ENCODE data around the gene SLX4IP.

SLX4IP gene

DNA sequence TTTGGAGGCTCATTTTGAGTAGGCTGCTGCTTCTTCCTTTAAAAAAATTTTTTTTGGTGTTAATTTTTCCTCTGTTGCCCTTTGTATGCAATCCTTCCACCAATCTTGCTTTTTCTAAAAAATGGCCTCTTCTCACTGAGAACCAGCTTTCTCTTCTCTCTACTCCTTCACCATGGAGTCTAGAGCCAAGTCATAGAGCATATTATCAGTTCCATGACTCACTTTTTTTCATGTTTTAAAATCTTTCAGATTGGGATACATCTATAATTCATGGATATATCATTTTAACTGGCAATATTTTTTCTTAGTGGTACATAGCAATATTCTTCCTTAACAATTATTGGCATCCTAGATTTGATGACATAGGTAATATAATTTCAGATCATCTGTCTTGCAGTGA lies 62.7 kb downstream of the SLX4IP start:
- DNase-seq: no peak

DNA sequence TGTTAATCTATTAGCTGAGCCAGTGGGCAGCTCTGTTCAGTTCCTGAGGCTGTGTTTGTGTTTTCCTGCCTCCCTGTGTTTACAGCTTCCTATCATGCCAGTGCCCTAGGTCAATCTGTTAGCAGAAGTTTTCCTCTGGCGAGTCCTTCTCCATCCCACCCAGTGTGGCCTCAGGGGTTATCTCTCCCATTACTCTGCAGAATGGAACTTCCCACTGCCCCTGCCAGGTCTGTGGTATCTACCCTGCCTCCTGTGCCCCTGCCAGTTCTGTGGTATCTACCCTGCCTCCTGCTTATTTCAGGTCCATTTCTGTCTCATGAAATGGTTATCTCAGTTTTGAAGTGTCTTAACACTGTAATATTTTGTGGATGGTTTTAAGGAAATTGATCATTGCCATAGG lies 63.1 kb downstream of the SLX4IP start:
- DNase-seq: no peak

DNA sequence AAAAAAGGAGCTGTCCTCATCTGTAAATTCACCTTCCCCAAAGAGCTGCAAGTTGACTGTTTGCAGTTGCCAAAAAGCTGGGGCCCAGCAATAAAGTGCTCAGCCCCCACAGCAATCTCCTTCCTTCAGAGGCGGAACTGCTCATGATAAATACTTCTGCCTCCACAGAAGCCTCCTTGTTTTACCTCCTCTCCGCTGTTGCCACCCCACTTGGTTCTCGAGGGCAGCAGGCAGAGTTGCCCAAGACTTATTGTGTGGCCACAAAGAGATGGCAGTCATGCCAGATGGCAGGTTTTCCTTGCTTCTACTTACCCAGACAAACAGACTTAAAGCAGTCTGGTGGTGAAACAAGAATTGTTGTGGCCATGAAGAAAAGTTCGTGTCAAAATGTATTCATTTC lies 66.3 kb downstream of the SLX4IP start:
- peak; percentile 53 to 76 for DNase-seq

DNA sequence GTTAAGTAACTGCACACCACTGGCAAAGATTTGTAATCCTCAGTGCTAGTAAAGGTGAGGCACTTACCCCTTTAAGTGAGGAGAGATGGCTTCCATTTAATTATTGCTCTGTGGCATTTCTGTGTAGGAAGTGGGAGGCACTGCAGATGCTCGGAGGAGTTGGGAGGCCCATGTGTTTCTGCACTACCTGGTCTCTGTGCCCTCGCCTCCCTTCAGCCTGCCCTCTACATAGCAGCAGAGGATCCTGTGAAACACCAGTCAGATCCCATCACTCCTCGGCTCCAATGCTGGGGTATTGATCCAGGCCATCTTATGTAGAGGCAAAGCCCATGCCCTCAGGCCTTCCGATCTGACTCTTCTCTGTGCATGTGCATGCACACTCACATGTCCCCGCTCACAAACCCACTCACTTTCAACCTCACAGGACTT lies 67.0 kb downstream of the SLX4IP start:
- DNase-seq: no peak

DNA sequence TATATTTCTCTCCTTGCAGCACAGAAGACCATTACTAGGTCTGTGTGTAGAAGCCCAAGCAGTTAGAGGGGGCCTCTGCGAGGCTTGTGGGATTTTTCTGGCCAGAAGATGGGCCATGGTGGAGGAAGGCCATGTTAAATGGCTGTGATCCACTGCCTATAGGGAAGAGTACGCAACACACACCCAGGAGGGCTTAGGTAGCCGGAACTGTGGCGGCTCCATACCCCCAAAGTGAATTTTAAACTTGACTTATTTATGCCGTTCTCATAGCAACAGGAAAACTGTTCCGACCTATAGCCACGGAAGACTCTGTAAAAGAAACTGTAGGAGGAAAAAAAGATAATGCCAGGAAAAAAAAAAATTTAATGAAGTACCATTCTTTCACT lies 69.5 kb downstream of the SLX4IP start:
- DNase-seq: no peak

DNA sequence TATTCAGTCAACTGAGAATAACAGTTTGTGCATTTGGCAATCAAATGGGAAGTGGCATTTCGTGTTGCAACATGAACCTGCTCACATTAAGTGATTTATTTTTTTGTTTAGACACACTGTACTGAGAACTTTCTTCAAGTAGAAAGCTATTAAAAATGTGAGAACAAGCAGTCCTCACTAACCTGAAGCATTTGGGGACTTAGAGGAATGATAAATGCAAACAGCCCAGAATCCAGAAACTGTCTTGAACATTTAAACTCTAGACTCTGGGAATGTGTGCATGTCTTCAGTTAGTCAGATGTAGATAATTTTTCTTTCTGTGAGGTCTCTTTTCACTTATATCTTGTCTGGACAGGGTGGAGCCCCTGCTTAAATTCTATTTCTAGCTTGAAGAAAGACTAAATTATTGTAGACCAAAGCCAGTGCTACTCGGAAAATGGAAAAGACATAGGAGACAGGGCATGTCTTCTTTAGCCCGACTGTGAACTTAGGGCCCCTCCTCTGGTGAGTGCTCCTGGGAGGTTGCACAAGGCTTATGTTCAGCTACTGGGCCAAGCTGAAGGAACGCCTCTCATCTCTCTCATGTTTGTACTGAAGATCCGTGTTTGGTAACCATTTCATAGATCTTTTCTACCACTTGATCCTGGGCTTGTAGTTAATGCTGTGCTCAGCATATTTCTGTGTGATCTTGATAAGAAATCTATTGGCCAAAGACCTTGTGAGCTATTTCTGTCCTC lies 70.1 kb downstream of the SLX4IP start:
- peak; percentile 76 to 80 for DNase-seq

DNA sequence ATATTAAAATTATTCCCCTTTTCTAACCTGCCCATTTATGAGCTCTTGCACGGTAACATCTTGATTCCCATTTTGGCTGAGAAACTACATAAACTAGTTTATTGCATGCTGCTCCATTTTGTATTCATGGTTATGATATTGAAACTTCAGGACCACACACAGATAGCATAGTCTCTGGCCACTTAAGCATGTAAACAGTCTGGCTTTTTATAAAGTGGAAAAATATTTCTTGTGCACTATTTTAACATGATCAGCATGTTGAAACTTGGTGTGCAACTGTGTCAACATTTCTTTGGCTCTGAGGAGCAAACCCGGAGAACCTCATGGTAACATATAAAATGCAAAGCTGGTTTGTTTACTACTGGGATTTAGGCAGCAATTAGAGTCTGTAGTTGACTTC lies 70.7 kb downstream of the SLX4IP start:
- no peak for DNase-seq

DNA sequence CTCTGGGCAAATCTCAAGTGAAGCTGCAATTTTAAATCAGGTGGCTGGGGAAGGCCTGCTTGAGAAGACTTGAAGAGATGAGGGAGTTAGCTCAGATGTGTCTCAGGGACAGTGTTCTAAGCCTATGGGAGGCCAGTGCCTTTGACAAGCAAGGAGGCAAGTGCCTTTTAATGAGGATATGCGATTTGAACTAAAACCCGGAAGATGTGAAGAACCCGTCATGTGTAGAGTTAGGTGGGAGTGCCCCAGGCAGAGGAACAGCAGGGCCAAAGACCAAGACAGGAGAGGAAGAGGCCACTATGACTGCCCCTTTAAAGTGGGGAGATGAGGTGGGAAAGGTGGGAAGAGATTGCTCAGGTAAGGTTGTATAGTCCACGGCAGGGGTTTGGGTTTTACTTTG lies 71.9 kb downstream of the SLX4IP start:
- DNase-seq: no peak

DNA sequence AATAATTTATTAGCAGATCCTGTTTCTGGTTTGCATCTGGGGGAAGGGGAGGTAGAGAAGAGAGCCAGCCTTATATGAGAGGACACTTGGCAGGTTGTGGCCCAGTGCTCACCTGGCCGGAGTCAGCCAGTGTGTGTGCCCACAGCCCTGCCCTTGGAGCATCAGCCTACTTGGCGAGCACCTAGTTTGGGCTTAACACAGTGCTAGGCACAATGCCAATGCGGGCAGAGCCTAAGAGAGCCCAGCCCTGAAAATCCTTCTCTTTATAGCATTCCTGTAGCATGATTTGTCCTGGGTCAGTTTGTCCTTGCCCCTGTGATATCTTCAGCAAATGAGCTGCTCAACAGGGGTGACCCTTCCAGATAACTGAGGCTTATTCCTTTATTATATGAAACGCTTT lies 73.0 kb downstream of the SLX4IP start:
- DNase-seq: no peak

DNA sequence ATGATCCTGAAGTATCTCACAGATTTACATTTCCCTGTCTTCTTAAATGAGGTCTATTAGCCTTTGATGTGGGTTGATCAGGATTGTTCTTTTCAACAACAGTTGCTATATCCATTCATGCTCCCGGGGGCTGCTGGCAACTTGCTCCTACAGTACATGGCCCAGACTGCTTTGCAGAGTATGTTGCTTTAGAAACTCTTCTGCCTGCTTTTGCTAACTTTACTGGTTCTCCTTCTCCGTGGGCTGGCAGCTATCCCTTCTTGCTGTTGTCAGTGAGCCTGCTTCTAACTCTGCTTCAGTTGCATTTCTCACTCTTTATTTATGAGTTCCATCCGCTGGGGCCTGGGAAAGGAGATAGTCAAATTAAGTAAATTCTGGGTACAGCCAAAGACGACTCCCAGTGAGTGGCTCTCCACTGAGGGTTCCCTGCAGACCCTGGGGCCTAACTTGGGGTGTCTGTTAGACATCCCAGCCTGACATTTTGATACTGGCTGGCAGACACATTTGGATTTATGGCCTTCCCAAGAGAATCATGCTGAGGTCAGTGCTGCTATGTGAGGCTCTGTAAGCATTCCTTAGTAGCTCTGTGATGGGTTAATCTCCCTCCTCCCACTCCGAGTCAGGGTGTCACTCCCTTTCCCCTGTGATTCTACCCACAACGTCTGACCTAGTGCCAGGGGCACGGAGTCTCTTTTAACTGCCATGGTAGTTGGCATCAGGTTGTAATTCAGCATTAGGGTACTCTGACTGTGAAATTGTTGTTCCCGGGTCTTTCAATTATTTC lies 73.6 kb downstream of the SLX4IP start:
- DNase-seq: peak in 1 of 2 donors; percentile 61

DNA sequence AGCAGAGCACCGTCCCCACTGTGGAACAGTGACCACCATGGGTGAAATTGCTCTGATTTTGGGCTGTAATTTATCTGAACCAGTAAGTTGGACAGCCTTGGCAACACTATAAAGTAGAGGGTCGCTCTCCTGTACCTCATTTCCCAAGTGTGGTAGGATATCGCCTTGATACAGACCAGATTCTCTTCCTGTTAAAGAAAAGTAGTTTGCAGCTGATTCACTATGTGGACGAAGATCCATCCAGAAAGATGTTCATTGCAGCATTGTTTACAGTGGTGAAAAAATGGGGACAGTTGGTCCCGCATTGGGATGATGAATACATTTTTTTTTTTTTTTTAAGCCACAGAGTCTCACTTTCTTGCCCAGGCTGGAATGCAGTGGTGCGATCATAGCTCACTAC lies 74.3 kb downstream of the SLX4IP start:
- no peak for DNase-seq

DNA sequence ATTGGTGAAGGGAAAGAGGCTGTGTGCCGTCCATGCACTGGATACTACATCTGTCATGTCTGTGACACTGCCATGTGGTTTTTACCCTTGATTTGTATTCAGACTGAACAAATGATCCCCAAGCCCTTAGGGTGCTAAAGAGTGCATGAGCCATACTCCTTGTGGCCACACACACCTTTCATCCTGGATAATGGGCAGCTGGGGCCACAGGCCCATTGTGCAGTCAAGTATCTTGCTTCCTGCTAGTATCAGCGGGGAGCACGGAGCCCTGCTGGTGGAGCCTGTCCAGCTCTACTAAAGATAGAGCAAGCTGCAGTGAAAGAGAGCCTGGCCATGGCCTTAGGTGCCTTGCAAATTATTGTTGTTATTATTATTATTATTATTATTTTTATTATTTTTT lies 75.1 kb downstream of the SLX4IP start:
- DNase-seq: no peak

DNA sequence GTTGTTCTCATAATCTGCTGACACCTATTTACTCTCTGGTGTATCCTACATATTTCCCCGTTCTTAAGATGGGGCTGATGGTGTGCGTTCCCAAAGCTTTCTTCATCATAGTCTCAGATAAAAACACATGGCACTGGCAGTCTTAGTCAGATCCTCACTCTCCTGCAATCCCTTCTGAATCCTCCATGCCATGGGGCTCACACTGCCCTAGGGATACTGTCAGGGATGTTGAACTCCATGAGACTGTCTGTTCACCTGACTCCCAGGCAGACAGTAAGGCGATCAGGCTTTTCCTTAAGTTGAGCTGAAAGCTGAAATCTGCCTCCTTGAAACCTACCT lies 76.0 kb downstream of the SLX4IP start:
- DNase-seq: no peak

DNA sequence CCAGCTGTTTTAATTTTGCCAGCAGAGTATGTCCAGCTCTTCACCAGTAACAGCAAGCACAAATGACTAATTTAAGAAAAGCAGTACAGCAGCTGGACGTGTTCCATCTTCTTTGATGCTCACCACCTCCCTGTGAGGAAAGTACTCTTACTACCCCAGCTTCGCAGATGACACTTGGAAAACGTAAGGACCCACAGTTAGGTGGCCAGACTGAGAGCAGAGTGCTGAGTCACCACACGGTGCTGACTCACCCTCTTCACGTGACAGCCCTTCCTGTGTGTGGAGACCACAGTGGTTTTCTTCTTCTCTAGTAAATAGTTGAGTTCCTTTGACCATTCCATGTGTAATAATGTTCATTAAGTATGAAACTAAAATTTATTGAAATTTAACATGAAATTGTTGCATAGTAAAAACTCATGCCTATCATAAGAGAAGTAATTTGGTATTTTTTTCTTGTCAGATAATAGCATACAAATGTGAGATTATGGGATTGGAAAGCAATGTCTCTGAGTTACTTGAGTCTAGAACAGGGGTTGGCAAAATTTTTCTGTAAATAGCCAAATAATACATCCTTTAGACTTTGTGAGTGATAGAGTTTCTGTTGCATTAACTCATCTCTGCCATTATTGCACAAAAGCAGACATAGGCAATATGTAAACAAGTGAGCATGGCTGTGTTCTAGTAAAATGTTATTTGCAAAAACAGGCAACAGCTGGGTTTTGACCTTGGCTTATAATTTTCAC lies 76.6 kb downstream of the SLX4IP start:
- DNase-seq: peak; percentile 88 to 91

DNA sequence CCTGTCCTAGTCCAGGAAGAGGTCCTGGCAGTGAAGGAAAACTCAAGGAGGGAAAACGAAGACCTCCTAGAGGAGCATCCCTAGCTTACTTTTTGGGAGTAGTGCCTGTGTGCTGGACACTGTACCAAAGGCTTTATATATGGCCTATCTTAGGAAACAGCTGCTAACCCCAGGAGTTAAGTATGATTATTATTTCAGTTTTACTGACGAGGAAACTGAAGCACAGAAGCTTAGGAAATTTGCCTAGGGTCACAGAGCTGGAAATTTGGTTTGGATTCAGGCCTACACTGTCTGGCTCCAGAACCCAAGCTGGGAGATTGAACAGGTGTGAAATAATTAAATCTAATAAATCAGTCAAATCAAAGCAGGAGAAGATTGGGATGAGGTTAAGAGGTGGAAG lies 78.0 kb downstream of the SLX4IP start:
- DNase-seq: no peak

DNA sequence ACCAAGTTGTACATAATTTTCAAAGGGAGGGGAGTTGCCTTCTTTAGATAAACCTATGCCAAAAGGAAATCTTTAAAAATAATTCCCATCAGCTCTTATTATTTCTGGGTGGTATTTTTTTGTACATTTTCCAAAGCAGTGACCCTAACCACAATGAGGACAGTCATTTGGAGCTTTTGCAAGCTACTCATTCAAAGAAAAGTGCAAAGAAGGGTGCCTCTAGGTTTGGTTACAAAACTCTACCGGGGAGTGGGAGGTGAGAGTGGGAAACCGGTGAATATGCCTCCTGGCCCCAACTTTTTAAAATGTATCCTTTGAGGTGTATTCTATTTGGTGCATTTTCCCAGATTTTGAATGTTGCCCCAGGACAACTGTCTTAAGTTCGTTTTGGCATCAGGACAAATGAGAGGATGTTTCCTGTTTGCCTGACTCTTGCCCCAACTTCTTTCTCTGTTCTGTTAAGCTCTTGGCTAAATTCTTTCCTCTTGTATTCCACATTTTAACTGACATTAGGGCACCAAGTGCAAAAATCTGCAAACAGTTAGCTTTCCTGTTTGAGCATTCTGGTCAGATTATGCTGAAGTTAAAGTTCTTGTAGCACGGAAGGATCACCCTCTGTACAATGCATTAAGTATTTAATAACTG lies 78.9 kb downstream of the SLX4IP start:
- no peak for DNase-seq

DNA sequence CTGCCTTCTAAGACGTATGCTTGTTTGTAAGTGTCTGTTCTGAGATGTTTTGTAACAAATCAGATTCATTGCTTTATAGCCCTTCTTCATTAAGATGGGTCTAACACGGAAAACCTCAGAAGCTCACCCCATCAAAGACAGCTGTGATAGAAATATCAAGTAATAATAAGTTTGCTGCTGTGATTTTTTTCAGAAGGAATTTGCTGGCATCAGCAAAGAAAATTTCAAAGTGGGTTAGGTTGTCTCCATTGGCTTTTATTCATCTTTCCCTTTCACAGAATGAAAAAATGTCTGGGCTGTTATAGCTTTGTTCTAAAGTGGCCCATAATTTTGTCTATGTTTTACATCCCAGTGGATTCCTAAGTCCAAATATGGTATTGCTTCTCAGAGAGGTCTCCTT lies 81.4 kb downstream of the SLX4IP start:
- DNase-seq: no peak

DNA sequence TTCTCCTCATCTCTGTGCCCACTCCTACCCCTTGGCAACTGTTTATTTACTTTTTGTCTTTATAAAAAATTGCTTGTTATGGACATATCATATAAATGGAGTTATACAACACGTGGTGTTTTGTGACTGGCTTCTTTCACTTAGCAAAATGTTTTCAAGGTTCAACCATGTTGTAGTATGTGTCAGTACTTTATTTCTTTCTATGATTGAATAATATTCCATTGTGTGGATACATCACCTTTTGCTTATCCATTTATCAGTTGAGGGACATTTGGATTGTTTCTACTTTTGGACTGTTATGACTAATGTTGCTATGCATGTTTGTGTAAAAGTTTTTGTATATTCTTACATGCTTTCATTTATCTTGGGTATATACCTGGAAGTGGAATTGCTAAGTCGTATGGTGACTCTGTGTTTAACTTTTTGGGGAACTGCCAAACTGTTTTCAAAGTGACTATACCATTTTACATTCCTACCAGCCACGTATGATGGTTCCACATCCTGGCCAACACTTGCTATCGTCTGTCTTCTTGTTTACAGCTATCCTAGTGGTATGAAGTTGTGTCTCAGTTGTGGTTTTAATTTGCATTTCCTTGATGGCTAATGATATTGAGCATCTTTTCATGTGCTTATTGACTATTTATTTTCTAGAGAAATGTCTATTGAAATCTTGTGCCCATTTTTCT lies 84.4 kb downstream of the SLX4IP start:
- no peak for DNase-seq

DNA sequence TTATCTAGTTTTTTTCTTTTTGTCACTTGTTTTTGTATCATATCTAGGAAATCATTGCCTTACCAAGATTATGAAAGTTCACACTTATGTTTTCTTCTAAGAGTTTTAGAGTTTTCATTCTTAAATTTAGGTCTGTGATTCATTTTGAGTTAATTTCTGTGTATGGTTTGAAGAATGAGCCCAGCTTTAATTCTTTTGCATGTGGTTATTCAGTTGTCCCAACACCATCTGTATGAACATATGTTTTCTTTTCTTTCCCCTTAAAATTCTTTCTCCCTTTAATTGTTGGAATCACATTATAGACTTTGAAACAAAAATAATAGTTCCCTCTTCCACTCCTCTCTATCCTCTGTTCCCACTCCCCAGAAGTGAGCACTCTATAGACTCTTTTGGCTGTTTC lies 85.4 kb downstream of the SLX4IP start:
- DNase-seq: no peak

DNA sequence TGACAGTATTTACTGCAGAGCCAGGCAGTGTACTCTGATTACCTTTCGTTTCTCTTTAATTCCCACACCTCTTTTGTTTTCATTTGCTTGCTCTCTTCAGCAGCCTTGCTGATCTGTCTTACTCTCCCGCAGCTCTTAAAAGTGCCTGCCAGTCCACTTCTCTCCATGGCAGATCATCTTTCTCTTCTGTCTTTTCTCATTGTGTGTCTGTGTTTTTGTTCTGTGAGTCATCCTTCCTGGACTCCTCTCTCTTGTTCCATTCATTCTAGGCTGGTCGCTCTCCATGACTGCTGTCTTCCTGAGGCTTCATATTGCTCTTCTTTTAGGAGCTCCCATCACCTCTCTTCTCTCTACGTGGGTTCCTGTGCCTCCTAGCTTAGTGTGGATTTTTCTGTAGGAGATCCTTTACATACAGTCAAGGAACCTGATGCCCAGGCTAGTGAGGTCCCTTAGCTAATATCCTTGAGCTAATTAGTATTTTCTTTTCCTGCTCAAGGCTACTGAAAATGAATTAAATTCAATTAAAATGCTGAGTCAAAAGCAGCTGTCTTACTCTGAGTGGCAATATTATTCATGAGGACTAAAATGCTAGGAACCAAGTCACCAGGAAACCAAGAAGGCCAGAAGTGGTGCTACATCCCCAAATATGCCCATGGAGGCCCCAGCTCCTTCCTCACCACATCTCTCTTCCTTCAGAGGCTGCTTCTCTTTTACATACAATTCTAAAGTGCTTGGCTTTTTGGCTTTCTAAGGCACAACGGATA lies 86.1 kb downstream of the SLX4IP start:
- DNase-seq: no peak

DNA sequence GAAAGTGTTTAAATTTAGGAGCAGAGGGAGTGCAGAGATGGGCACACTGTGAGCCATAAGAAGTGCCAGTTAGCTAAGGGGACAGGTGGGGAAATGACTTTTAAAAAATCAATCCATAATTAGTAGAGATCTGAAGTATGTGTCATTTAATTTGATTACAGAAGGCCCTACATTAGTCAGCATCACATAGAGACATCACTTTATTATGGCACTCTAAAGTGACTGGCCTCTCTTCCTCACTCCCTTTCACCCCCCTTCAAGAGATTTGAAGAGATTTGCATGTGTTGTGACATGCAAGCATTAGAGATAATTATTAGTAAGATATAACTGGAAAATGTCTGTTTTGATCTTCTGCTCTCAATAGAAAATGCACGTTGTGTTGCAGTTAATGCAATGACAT lies 86.7 kb downstream of the SLX4IP start:
- no peak for DNase-seq

DNA sequence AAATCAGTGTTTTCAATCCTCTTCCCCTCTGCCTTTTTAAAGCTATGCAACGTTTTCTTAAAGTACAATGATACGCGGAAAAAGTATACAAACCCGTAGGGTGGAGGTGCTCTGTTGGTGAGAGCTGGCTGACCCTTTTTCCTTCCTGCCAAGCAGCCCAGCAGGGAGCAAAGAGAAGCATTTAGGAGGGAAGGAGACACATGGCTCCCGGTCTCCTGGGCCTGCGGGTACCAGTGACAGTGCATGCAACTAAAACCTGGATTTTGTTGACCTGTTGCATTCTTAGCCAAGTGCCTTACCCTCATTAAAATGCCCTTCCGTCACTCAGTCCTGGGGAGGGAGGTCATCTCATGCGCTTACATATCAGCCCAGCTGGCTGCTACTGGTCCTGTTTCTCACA lies 87.2 kb downstream of the SLX4IP start:
- no peak for DNase-seq

Data from inflammatory macrophage treated with lipopolysaccharide for 1 hour (primary cell).